HepG2 (cell line): ENCODE data around the gene PHYH. TPM values are rescaled to one million over a fixed set of nuclear protein-coding genes. Genes with fewer than 3 reads are reported as not detected.
A peak's percentile ranks its signal among the peaks of the same experiment; 100 is the strongest.

Source experiments
- BORCS8-MEF2B ChIP-seq: sonication (generic); formaldehyde crosslinking; IDR thresholded peaks from 2 replicates; pipeline ENCODE4 v1.8.0; 2022; ENCODE audit warnings: mild to moderate bottlenecking, missing genetic modification reagents
- CHD2 ChIP-seq: IDR thresholded peaks from 2 replicates; pipeline ENCODE4 v1.6.1; 2011; ENCODE audit warnings: low read depth, low read length, improper control_type of control experiment
- CHD4 ChIP-seq: fragments of 200-600 bp; sonication (generic); IDR thresholded peaks from 2 replicates; pipeline ENCODE4 v1.7.0; 2017; ENCODE audit warnings: mild to moderate bottlenecking, low read length, borderline replicate concordance
- FOXP4 ChIP-seq: sonication (generic); formaldehyde crosslinking; IDR thresholded peaks from 2 replicates; pipeline ENCODE4 v1.4.0; 2020; ENCODE audit warnings: missing genetic modification reagents
- HNF1B ChIP-seq: sonication (generic); formaldehyde crosslinking; IDR thresholded peaks from 2 replicates; pipeline ENCODE4 v1.5.1; 2020; ENCODE audit warnings: mild to moderate bottlenecking, moderate library complexity, missing genetic modification reagents
- PATZ1 ChIP-seq: sonication (generic); formaldehyde crosslinking; IDR thresholded peaks from 2 replicates; pipeline ENCODE4 v1.4.0; 2020; ENCODE audit warnings: missing genetic modification reagents
- RXRA ChIP-seq: sonication (generic); formaldehyde crosslinking; IDR thresholded peaks from 2 replicates; pipeline ENCODE4 v1.5.1; 2020; ENCODE audit warnings: missing genetic modification reagents
- SMAD3 ChIP-seq: sonication (generic); formaldehyde crosslinking; IDR thresholded peaks from 2 replicates; pipeline ENCODE4 v1.4.0; 2020; ENCODE audit warnings: missing genetic modification reagents
- TAF1 ChIP-seq: sonication (generic); formaldehyde crosslinking; IDR thresholded peaks from 2 replicates; pipeline ENCODE4 v1.4.0; 2020; ENCODE audit warnings: missing genetic modification reagents
- TBX2 ChIP-seq: sonication (generic); formaldehyde crosslinking; IDR thresholded peaks from 2 replicates; pipeline ENCODE4 v1.5.0; 2020; ENCODE audit warnings: missing genetic modification reagents, mild to moderate bottlenecking, borderline replicate concordance
- ZHX2 ChIP-seq, 2 experiments: sonication (generic) in 1 of 2; formaldehyde crosslinking in 1 of 2; IDR thresholded peaks; 2 replicates each; pipeline versions ENCODE4 v1.6.1 to v1.9.0; 2014 to 2022; ENCODE audit warnings: antibody characterized with exemption in 1 of 2, borderline replicate concordance in 1 of 2, inconsistent platforms in 1 of 2, low read depth in 1 of 2, missing genetic modification reagents in 1 of 2
- ZNF296 ChIP-seq: sonication (generic); formaldehyde crosslinking; conservative IDR thresholded peaks from 2 replicates; pipeline ENCODE4 v1.5.0; 2020; ENCODE audit warnings: mild to moderate bottlenecking, missing genetic modification reagents
- ZNF768 ChIP-seq: sonication (generic); formaldehyde crosslinking; IDR thresholded peaks from 2 replicates; pipeline ENCODE4 v1.4.0; 2020; ENCODE audit warnings: missing genetic modification reagents
- ZNF781 ChIP-seq: sonication (generic); formaldehyde crosslinking; IDR thresholded peaks from 2 replicates; pipeline ENCODE4 v1.5.1; 2020; ENCODE audit warnings: borderline replicate concordance, mild to moderate bottlenecking, missing genetic modification reagents; ENCODE audit errors: not compliant biosample characterization
- polyA plus RNA-seq, 8 experiments: library from polyadenylated mRNA; depleted of rRNA in 3 of 8; stranded (reverse) in 7 of 8; unstranded in 1 of 8; fragments of >200 nt; fragmentation: Illumina TruSeq in 4 of 8; extraction: Trizol in 4 of 8; gene quantifications; 2 replicates each; pipeline versions ENCODE4 v1.2.1 to v1.2.3, GENCODE V29; 2011 to 2016; ENCODE audit warnings: low read depth in 4 of 8, missing spikeins in 1 of 8, mixed read lengths in 1 of 8; ENCODE audit not compliant: insufficient read depth in 1 of 8
- total RNA-seq, 5 experiments: library from RNA; depleted of rRNA; stranded (reverse); fragments of >200 nt; fragmentation: Illumina TruSeq; extraction: Trizol; gene quantifications; 2 replicates each; pipeline ENCODE4 v1.2.3, GENCODE V29; 2016; ENCODE audit warnings: low read depth in 1 of 5
- TF ChIP-seq, protein P1 (sequence below): sonication (generic); formaldehyde crosslinking; IDR thresholded peaks from 2 replicates; pipeline ENCODE4 v1.8.0; 2022; ENCODE audit warnings: mild to moderate bottlenecking, missing genetic modification reagents, borderline replicate concordance

PHYH gene
- total and polyA plus RNA-seq, 2 of the 13 experiments (the other 11 are each of a cell fraction or from before 2014, with no cell fraction given) = 27.2 to 34.5 TPM

DNA sequence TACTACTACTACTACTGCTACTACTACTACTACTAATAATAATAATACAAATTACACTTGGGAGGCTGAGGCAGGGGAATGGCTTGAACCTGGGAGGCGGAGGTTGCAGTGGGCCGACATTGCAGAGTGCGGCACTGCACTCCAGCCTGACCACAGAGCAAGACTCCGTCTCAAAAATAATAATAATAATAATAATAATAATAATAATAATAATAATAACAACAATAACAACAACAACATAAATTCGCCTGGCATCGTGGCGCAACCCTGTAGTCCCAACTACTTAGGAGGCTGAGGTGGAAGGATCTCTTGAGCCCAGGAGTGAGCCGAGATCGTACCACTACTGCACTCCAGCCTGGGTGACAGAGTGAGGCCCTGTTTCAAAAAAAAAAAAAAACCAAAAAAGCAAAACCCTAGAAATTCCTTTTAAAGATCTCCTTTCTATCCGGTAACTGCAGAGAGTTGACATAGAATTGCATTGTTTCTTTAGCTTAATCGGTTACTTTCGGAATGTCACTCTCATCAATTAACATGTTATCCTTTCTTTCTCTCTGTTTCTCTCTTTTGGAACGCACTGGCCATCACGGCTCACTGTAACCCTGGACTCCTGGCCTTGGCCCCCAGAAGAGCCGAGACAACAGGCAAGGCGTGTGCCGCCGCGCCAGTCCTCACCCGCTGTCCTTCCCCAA is 972 bp downstream of the PHYH start (continued):
- 0 out of 2 replicates have a peak, but pooled peaks have one; percentile 43 for TF ChIP-seq HNF1B (CRISPR knock-in tag)
- no peak for TF ChIP-seq ZNF296 (CRISPR knock-in tag)
- TF ChIP-seq TBX2 (CRISPR knock-in tag) = no peak
- TF ChIP-seq ZHX2 (IDR thresholded peaks at IDR 0.05; ENCODE audit: low read depth) = no peak
- no peak for TF ChIP-seq ZHX2 (CRISPR knock-in tag; IDR thresholded peaks at IDR 0.05; ENCODE audit: borderline replicate concordance)
- no peak for TF ChIP-seq RXRA (CRISPR knock-in tag)
- TF ChIP-seq FOXP4 (CRISPR knock-in tag) = peak; percentile 35; the same call in 1 of the 2 replicates
- TF ChIP-seq SMAD3 = no peak
- TF ChIP-seq ZNF781 (CRISPR knock-in tag) = peak; percentile 26
- TF ChIP-seq PATZ1 (CRISPR knock-in tag) = no peak
- no peak for TF ChIP-seq CHD4
- no peak for TF ChIP-seq TAF1 (CRISPR knock-in tag)
- no peak for TF ChIP-seq CHD2
- TF ChIP-seq BORCS8-MEF2B (CRISPR knock-in tag) = no peak
- TF ChIP-seq, protein P1, sequence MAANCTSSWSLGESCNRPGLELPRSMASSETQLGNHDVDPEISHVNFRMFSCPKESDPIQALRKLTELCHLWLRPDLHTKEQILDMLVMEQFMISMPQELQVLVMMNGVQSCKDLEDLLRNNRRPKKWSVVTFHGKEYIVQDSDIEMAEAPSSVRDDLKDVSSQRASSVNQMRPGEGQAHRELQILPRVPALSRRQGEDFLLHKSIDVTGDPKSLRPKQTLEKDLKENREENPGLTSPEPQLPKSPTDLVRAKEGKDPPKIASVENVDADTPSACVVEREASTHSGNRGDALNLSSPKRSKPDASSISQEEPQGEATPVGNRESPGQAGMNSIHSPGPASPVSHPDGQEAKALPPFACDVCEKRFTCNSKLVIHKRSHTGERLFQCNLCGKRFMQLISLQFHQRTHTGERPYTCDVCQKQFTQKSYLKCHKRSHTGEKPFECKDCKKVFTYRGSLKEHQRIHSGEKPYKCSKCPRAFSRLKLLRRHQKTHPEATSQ = no peak
- no peak for TF ChIP-seq ZNF768 (CRISPR knock-in tag)
